HepG2 (cell line): ENCODE measurements around the gene ITIH1. TPM values are rescaled to one million over a fixed set of nuclear protein-coding genes. Genes with fewer than 3 reads are reported as not detected.

ENCODE experiments used
- CEBPB ChIP-seq: IDR thresholded peaks from 2 replicates; pipeline ENCODE4 v1.6.1; 2011; ENCODE audit warnings: low read depth, low read length, improper control_type of control experiment, borderline replicate concordance
- HNF4A ChIP-seq: sonication (generic); formaldehyde crosslinking; IDR thresholded peaks from 2 replicates; pipeline ENCODE4 v1.4.0; 2020; ENCODE audit warnings: missing genetic modification reagents
- TCF7 ChIP-seq: sonication (generic); IDR thresholded peaks from 2 replicates; pipeline ENCODE4 v1.6.1; 2016; ENCODE audit warnings: antibody characterized with exemption, low read depth
- ZMYM2 ChIP-seq: sonication (generic); formaldehyde crosslinking; IDR thresholded peaks from 2 replicates; pipeline ENCODE4 v1.8.0; 2022; ENCODE audit warnings: mild to moderate bottlenecking, missing genetic modification reagents
- ZNF430 ChIP-seq: sonication (generic); formaldehyde crosslinking; IDR thresholded peaks from 2 replicates; pipeline ENCODE4 v1.9.0; 2021; ENCODE audit warnings: mild to moderate bottlenecking, missing genetic modification reagents
- polyA plus RNA-seq, 8 experiments: library from polyadenylated mRNA; depleted of rRNA in 3 of 8; stranded (reverse) in 7 of 8; unstranded in 1 of 8; fragments of >200 nt; fragmentation: Illumina TruSeq in 4 of 8; extraction: Trizol in 4 of 8; gene quantifications; 2 replicates each; pipeline versions ENCODE4 v1.2.1 to v1.2.3, GENCODE V29; 2011 to 2016; ENCODE audit warnings: low read depth in 4 of 8, missing spikeins in 1 of 8, mixed read lengths in 1 of 8; ENCODE audit not compliant: insufficient read depth in 1 of 8
- total RNA-seq, 5 experiments: library from RNA; depleted of rRNA; stranded (reverse); fragments of >200 nt; fragmentation: Illumina TruSeq; extraction: Trizol; gene quantifications; 2 replicates each; pipeline ENCODE4 v1.2.3, GENCODE V29; 2016; ENCODE audit warnings: low read depth in 1 of 5
- TF ChIP-seq, protein P1 (sequence below): sonication (generic); formaldehyde crosslinking; IDR thresholded peaks from 2 replicates; pipeline ENCODE4 v1.5.1; 2020; ENCODE audit warnings: mild to moderate bottlenecking, moderate library complexity, missing genetic modification reagents
- TF ChIP-seq, protein P2 (sequence below): sonication (generic); formaldehyde crosslinking; IDR thresholded peaks from 2 replicates; pipeline ENCODE4 v1.5.1; 2020; ENCODE audit warnings: mild to moderate bottlenecking, missing genetic modification reagents, moderate library complexity
- TF ChIP-seq, protein P3 (sequence below): sonication (generic); formaldehyde crosslinking; IDR thresholded peaks from 2 replicates; pipeline ENCODE4 v1.5.0; 2020; ENCODE audit warnings: mild to moderate bottlenecking, missing genetic modification reagents

ITIH1 gene
- total and polyA plus RNA-seq, 2 of the 13 experiments (the other 11 are each of a cell fraction or from before 2014, with no cell fraction given), result 12.3 to 19.6 TPM

DNA sequence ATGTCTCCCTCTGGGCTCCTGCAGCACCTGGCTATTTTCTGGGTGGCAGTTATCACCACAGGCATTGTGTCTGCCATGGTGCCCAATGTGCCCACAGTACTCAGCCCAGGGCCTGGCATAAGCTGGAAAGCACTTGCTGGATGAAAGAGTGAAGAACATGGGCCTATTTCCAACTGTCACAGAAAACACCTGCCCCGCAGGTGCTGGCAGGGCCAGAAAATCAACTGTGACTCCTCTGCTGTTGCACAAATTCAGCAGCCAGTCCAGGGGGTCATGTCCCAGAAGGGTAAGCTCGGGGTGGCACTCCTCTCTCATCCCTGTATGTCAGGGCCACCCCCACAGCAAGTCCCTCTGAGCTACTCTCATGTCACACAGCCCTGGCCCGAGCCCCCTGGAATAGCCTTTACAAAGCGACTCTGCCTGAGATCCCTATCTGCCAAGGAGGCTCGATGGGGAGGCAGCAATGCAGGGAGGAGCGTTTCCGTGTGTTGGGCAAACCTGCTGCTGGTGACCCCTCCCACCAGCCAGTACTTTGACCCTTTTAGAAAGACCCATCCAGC, 34.1 kb downstream of the ITIH1 start (continued):
- TF ChIP-seq, protein P1, sequence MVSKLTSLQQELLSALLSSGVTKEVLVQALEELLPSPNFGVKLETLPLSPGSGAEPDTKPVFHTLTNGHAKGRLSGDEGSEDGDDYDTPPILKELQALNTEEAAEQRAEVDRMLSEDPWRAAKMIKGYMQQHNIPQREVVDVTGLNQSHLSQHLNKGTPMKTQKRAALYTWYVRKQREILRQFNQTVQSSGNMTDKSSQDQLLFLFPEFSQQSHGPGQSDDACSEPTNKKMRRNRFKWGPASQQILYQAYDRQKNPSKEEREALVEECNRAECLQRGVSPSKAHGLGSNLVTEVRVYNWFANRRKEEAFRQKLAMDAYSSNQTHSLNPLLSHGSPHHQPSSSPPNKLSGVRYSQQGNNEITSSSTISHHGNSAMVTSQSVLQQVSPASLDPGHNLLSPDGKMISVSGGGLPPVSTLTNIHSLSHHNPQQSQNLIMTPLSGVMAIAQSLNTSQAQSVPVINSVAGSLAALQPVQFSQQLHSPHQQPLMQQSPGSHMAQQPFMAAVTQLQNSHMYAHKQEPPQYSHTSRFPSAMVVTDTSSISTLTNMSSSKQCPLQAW, result peak; percentile 50; the same call in 1 of the 2 replicates
- TF ChIP-seq, protein P2, sequence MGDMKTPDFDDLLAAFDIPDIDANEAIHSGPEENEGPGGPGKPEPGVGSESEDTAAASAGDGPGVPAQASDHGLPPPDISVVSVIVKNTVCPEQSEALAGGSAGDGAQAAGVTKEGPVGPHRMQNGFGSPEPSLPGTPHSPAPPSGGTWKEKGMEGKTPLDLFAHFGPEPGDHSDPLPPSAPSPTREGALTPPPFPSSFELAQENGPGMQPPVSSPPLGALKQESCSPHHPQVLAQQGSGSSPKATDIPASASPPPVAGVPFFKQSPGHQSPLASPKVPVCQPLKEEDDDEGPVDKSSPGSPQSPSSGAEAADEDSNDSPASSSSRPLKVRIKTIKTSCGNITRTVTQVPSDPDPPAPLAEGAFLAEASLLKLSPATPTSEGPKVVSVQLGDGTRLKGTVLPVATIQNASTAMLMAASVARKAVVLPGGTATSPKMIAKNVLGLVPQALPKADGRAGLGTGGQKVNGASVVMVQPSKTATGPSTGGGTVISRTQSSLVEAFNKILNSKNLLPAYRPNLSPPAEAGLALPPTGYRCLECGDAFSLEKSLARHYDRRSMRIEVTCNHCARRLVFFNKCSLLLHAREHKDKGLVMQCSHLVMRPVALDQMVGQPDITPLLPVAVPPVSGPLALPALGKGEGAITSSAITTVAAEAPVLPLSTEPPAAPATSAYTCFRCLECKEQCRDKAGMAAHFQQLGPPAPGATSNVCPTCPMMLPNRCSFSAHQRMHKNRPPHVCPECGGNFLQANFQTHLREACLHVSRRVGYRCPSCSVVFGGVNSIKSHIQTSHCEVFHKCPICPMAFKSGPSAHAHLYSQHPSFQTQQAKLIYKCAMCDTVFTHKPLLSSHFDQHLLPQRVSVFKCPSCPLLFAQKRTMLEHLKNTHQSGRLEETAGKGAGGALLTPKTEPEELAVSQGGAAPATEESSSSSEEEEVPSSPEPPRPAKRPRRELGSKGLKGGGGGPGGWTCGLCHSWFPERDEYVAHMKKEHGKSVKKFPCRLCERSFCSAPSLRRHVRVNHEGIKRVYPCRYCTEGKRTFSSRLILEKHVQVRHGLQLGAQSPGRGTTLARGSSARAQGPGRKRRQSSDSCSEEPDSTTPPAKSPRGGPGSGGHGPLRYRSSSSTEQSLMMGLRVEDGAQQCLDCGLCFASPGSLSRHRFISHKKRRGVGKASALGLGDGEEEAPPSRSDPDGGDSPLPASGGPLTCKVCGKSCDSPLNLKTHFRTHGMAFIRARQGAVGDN (CRISPR knock-in tag), result peak; percentile 53
- TF ChIP-seq CEBPB (peak; percentile 29; the same call in 1 of the 2 replicates), TCF7 (no peak), ZNF430 (CRISPR knock-in tag) (no peak), ZMYM2 (CRISPR knock-in tag) (peak; percentile 60; the same call in 1 of the 2 replicates), HNF4A (CRISPR knock-in tag) (peak; percentile 74)
- TF ChIP-seq, protein P3, sequence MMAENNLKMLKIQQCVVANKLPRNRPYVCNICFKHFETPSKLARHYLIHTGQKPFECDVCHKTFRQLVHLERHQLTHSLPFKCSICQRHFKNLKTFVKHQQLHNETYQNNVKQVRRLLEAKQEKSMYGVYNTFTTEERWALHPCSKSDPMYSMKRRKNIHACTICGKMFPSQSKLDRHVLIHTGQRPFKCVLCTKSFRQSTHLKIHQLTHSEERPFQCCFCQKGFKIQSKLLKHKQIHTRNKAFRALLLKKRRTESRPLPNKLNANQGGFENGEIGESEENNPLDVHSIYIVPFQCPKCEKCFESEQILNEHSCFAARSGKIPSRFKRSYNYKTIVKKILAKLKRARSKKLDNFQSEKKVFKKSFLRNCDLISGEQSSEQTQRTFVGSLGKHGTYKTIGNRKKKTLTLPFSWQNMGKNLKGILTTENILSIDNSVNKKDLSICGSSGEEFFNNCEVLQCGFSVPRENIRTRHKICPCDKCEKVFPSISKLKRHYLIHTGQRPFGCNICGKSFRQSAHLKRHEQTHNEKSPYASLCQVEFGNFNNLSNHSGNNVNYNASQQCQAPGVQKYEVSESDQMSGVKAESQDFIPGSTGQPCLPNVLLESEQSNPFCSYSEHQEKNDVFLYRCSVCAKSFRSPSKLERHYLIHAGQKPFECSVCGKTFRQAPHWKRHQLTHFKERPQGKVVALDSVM (CRISPR knock-in tag), result peak; percentile 95
